B cell (primary cell): ENCODE results near the gene SPEM2. TPM values are rescaled to one million over a fixed set of nuclear protein-coding genes. Genes with fewer than 3 reads are reported as not detected.
A peak's percentile ranks its signal among the peaks of the same experiment; 100 is the strongest.

ENCODE experiments used
- ATAC-seq: fragments of 200-7000 bp; cut with Tn5 transposase; one replicate; pipeline ENCODE4 v1.10.0; 2021; ENCODE audit warnings: low read depth, mild to moderate bottlenecking, moderate number of reproducible peaks, moderate library complexity
- CTCF ChIA-PET: fragments of 350-600 bp; sonication (Branson Sonifier 250); formaldehyde crosslinking; loops from one replicate; lab custom pipeline; 2021; ENCODE audit warnings: antibody characterized with exemption, inconsistent platforms; lab: Charles Lee
- POLR2A ChIA-PET: fragments of 350-600 bp; sonication (Branson Sonifier 250); formaldehyde crosslinking; loops from one replicate; lab custom pipeline; 2021; ENCODE audit warnings: antibody characterized with exemption; lab: Charles Lee
- DNase-seq: peaks from one replicate; pipeline ENCODE4 v3.0.0; 2013
- H2AFZ ChIP-seq: 2 replicates; pipeline ENCODE4 v1.6.1; 2012; ENCODE audit warnings: mild to moderate bottlenecking, low read depth, low read length; ENCODE audit not compliant: insufficient read depth, poor library complexity, severe bottlenecking
- H3K27ac ChIP-seq, 2 donors: 1 replicate in 1 of 2; 2 replicates in 1 of 2; pipeline ENCODE4 v1.5.1; 2012 to 2013; ENCODE audit warnings: low read length in 2 of 2, mild to moderate bottlenecking in 2 of 2, moderate library complexity in 1 of 2
- H3K27me3 ChIP-seq, 4 experiments: fragments of 200-600 bp in 1 of 4; sonication (generic) in 1 of 4; replicated peaks in 1 of 4; 1 replicate in 2 of 4; 2 replicates in 2 of 4; pipeline versions ENCODE4 v1.6.1 to v1.7.0; 2013 to 2016; ENCODE audit warnings: low read length in 3 of 4, mild to moderate bottlenecking in 2 of 4, mixed read lengths in 1 of 4, moderate library complexity in 1 of 4; ENCODE audit not compliant: insufficient read depth in 4 of 4, control insufficient read depth in 3 of 4; ENCODE audit errors: control extremely low read depth in 1 of 4
- H3K36me3 ChIP-seq, 2 experiments: replicated peaks in 1 of 2; 1 replicate in 1 of 2; 2 replicates in 1 of 2; pipeline versions ENCODE4 v1.6.1 to v1.7.1; 2013; ENCODE audit warnings: low read length in 1 of 2; ENCODE audit not compliant: insufficient read depth in 2 of 2, control insufficient read depth in 1 of 2; ENCODE audit errors: control extremely low read depth in 1 of 2, extremely low read depth in 1 of 2
- H3K4me1 ChIP-seq, 2 donors: fragments of 200-600 bp in 1 of 2; sonication (generic) in 1 of 2; 1 replicate in 1 of 2; 2 replicates in 1 of 2; pipeline versions ENCODE4 v1.5.1 to v1.6.1; 2013 to 2017; ENCODE audit warnings: low read length in 2 of 2; ENCODE audit not compliant: control insufficient read depth in 2 of 2, insufficient read depth in 2 of 2
- H3K4me2 ChIP-seq: replicated peaks from 2 replicates; pipeline ENCODE3; 2012; ENCODE audit warnings: mild to moderate bottlenecking, low read depth, low read length; ENCODE audit not compliant: poor library complexity, severe bottlenecking
- H3K4me3 ChIP-seq, 5 experiments: fragments of 200-600 bp in 1 of 5; sonication (generic) in 1 of 5; 1 replicate in 3 of 5; 2 replicates in 2 of 5; pipeline versions ENCODE4 v1.5.1 to v1.7.0; 2011 to 2016; ENCODE audit warnings: low read length in 4 of 5, mild to moderate bottlenecking in 4 of 5, low read depth in 2 of 5, control low read depth in 1 of 5, moderate library complexity in 1 of 5; ENCODE audit not compliant: insufficient read depth in 1 of 5; ENCODE audit errors: control extremely low read depth in 1 of 5, extremely low read depth in 1 of 5
- H3K79me2 ChIP-seq: fragments of 200-600 bp; sonication (generic); one replicate; pipeline ENCODE4 v1.6.0; 2016; ENCODE audit warnings: low read length; ENCODE audit not compliant: control insufficient read depth, insufficient read depth
- H3K9ac ChIP-seq: fragments of 200-600 bp; sonication (generic); 2 replicates; pipeline ENCODE4 v1.6.1; 2017; ENCODE audit warnings: mild to moderate bottlenecking, low read length, moderate library complexity
- H3K9me3 ChIP-seq, 3 donors: one replicate each; pipeline versions ENCODE4 v1.6.1 to v1.7.1; 2013; ENCODE audit warnings: low read length in 2 of 3; ENCODE audit not compliant: control insufficient read depth in 2 of 3, insufficient read depth in 1 of 3; ENCODE audit errors: control extremely low read depth in 1 of 3
- H4K20me1 ChIP-seq: 2 replicates; pipeline ENCODE4 v1.6.0; 2012; ENCODE audit warnings: mild to moderate bottlenecking, low read length; ENCODE audit not compliant: insufficient read depth, control insufficient read depth, poor library complexity, severe bottlenecking
- H3K27ac Mint-ChIP-seq: one replicate; pipeline ENCODE4 v1.8.0; 2021; ENCODE audit warnings: mixed read lengths
- H3K27me3 Mint-ChIP-seq: one replicate; pipeline ENCODE4 v1.8.0; 2021; ENCODE audit warnings: mixed read lengths
- H3K4me1 Mint-ChIP-seq: one replicate; pipeline ENCODE4 v1.8.0; 2021; ENCODE audit warnings: mixed read lengths
- H3K4me3 Mint-ChIP-seq: one replicate; pipeline ENCODE4 v1.8.0; 2021; ENCODE audit warnings: mixed read lengths
- H3K9me3 Mint-ChIP-seq: one replicate; pipeline ENCODE4 v1.8.0; 2022; ENCODE audit warnings: mixed read lengths; ENCODE audit not compliant: insufficient read depth
- EZH2 ChIP-seq: IDR thresholded peaks from 2 replicates; pipeline ENCODE4 v1.6.1; 2012; ENCODE audit warnings: borderline replicate concordance, low read depth, mild to moderate bottlenecking, moderate library complexity, low read length; ENCODE audit not compliant: insufficient read depth, poor library complexity, severe bottlenecking
- WGBS: methylation state at CpG from one replicate; pipeline ENCODE4 v1.1.5; 2013; ENCODE audit warnings: missing lambda C conversion rate; ENCODE audit not compliant: insufficient coverage; 5-methylcytosine and 5-hydroxymethylcytosine counted together
- intact Hi-C: fragments of 100-400 bp; cut with micrococcal nuclease; formaldehyde crosslinking; loops from one replicate; pipeline ENCODE4 v1.10.0; 2022
- polyA plus RNA-seq: library from polyadenylated mRNA; depleted of rRNA; stranded (reverse); fragments of >200 nt; gene quantifications from 2 replicates; pipeline ENCODE4 v1.2.3, GENCODE V29; 2012
- total RNA-seq, 2 donors: library from RNA; stranded (reverse); fragments of 120-200 nt in 1 of 2; gene quantifications; 1 replicate in 1 of 2; 2 replicates in 1 of 2; pipeline versions ENCODE4 v1.2.3 to v1.2.4, GENCODE V29; 2013 to 2022
- TF ChIP-seq, protein P1 (sequence below): fragments of 200-600 bp; IDR thresholded peaks from one replicate; pipeline ENCODE4 v1.8.0; 2022; ENCODE audit warnings: antibody characterized with exemption, mild to moderate bottlenecking

SPEM2 gene
- total and polyA plus RNA-seq, 2 donors (not counting 1 experiment from before 2014, with no cell fraction given), result not detected

DNA sequence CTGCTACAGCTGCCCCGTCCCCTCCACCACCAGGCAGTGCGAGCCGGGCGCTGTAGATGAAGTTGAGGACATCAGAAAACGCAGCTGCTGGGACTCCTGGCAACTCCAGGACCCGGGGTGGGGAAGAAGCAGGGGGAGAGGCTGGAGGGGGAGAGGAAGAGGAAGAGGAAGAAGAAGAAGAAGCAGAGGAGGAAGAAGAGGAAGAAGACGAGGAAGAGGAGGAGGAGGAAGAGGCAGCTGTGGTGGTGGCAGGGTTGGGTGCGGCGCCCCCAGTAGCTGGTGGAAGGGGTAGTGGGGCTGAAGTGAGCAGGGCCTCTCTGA lies 40.9 kb downstream of the SPEM2 start:
- Mint-ChIP-seq H3K9me3 (no peaks in the 10 kb centered on the region), H3K4me3 (no peak overlapping the region), H3K27ac (no peak overlapping the region), H3K4me1 (peaks cover 18% of the 10 kb centered on the region), H3K27me3 (no peaks in the 10 kb centered on the region)
- WGBS, result 69% methylated on average over 3 of the region's 9 CpGs
- Histone ChIP-seq H3K36me3 (peaks cover 0 to 29% of the 10 kb centered on the region in 2 experiments), H3K4me3 (no peak overlapping the region), H3K9me3 (no peaks in the 10 kb centered on the region), H3K9ac (no peak overlapping the region), H3K4me2 (no peak overlapping the region), H3K27ac (no peak overlapping the region), H3K27me3 (no peaks in the 10 kb centered on the region), H4K20me1 (peaks cover 40% of the 10 kb centered on the region), H3K79me2 (peaks cover 31% of the 10 kb centered on the region), H3K4me1 (peaks cover 8 to 13% of the 10 kb centered on the region in 2 donors), H2AFZ (no peak overlapping the region)
- CTCF ChIA-PET, result no interaction called here
- DNase-seq (no peak), ATAC-seq (no peak)
- TF ChIP-seq EZH2, result no peak
- TF ChIP-seq, protein P1, sequence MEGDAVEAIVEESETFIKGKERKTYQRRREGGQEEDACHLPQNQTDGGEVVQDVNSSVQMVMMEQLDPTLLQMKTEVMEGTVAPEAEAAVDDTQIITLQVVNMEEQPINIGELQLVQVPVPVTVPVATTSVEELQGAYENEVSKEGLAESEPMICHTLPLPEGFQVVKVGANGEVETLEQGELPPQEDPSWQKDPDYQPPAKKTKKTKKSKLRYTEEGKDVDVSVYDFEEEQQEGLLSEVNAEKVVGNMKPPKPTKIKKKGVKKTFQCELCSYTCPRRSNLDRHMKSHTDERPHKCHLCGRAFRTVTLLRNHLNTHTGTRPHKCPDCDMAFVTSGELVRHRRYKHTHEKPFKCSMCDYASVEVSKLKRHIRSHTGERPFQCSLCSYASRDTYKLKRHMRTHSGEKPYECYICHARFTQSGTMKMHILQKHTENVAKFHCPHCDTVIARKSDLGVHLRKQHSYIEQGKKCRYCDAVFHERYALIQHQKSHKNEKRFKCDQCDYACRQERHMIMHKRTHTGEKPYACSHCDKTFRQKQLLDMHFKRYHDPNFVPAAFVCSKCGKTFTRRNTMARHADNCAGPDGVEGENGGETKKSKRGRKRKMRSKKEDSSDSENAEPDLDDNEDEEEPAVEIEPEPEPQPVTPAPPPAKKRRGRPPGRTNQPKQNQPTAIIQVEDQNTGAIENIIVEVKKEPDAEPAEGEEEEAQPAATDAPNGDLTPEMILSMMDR, result no peak
- intact Hi-C loops, result no loop called here
- POLR2A ChIA-PET, result interaction anchor here (0.6 to 1.3 kb wide), 4 partner anchors 11 to 88 kb away, joined by 3 to 4 read pairs (median 4); partner anchors contain the start of gene ZBTB4

DNA sequence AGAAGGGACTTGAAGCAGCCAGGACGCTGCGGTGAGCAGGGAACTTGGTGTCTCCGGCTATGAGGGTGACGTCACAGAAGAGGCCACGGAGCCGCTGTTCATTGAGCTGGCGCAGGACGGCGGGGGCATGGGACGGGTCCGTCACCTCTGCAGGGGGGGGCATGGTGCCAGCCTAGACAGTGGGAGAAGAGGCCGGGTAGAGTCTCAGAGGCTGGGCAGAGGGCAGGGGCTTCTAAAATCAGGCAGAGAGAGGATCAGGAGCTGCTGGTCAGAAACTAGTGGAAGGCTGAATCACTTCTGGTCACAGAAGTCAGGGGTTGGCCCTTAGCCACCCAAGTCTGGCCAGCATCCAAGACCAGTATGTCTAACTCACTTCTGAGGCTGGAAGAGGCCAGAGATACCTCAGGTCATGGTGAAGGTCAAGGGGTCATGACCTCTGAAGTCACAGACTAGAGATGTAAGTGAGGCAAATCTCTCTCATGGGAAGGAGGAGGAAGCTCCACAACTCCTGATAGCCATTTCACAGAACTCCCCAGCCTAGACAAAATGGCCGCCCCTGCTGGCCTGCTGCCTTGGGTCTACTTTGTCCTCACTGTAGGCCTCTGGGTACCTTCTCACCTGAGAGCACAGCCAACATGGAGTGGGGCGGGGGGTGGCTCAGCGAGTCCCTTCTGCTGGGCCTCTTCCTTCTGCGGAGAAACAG lies 41.4 kb downstream of the SPEM2 start:
- H3K27me3 Mint-ChIP-seq, result no peaks in the 10 kb centered on the region
- POLR2A ChIA-PET, result interaction anchor here (0.6 to 1.3 kb wide), 4 partner anchors 8 to 87 kb away, joined by 3 to 9 read pairs (median 4); partner anchors contain the start of gene ZBTB4
- no peak overlapping the region for H3K27ac ChIP-seq
- no peaks in the 10 kb centered on the region for H3K9me3 ChIP-seq
- peaks cover 42% of the 10 kb centered on the region for H4K20me1 ChIP-seq
- no peak for TF ChIP-seq EZH2
- TF ChIP-seq, protein P1, result no peak
- no peak overlapping the region for H2AFZ ChIP-seq
- H3K4me2 ChIP-seq, result peak overlapping the region; percentile 11
- H3K4me1 ChIP-seq, result peaks cover 8 to 18% of the 10 kb centered on the region in 2 donors
- ATAC-seq, result no peak
- no peak overlapping the region for H3K27ac Mint-ChIP-seq
- H3K4me3 Mint-ChIP-seq, result no peak overlapping the region
- no peak for DNase-seq
- H3K36me3 ChIP-seq, result peaks cover 0 to 33% of the 10 kb centered on the region in 2 experiments
- peaks cover 23% of the 10 kb centered on the region for H3K4me1 Mint-ChIP-seq
- 89% methylated on average over 14 of the region's 16 CpGs for WGBS
- H3K79me2 ChIP-seq, result peaks cover 36% of the 10 kb centered on the region
- no peak overlapping the region for H3K4me3 ChIP-seq
- H3K27me3 ChIP-seq, result no peaks in the 10 kb centered on the region
- H3K9ac ChIP-seq, result no peak overlapping the region
- CTCF ChIA-PET, result no interaction called here
- intact Hi-C loops, result no loop called here
- no peaks in the 10 kb centered on the region for H3K9me3 Mint-ChIP-seq
